ENCODE results near the gene PCDHGB5. TPM values are rescaled to one million over a fixed set of nuclear protein-coding genes. Genes with fewer than 3 reads are reported as not detected.

The PCDHGB5 gene
- total RNA-seq, 4 donors from 2014 or later: 3.0 to 6.3 (median 4.4) TPM

GRCh38 chr5:141398608-141399007, 861 bp downstream of the PCDHGB5 start:
- TF ChIP-seq POLR2A (IDR thresholded peaks at IDR 0.05) (no peak), CTCF (IDR thresholded peaks at IDR 0.05 in 4 of 5, conservative IDR thresholded peaks at IDR 0.05 in 1 of 5) (peak in 2 of 5 experiments; percentile 14 to 38)
- Histone ChIP-seq H3K36me3 (peaks cover 0 to 4% of the 10 kb centered on the region in 2 donors), H3K4me3 (peak overlapping the region; percentile 11 to 44 (median 32)), H3K27ac (peak overlapping the region in 1 of 4 donors; percentile 15), H3K4me1 (peaks cover 11 to 17% of the 10 kb centered on the region in 2 donors), H3K9me3 (peaks cover 0 to 6% (median 0%) of the 10 kb centered on the region in 3 donors), H3K27me3 (peaks cover 0 to 11% (median 4%) of the 10 kb centered on the region in 3 donors)
- intact Hi-C loops (cut with DNase I; ENCODE audit: low total_unique reads) (no loop called here), in situ Hi-C loops (cut with MboI; ENCODE audit: low sequenced_read_pairs in 4 of 4) (no loop called here)
- ATAC-seq: peak in 1 of 2 donors; percentile 35
- no peak for DNase-seq

DNA sequence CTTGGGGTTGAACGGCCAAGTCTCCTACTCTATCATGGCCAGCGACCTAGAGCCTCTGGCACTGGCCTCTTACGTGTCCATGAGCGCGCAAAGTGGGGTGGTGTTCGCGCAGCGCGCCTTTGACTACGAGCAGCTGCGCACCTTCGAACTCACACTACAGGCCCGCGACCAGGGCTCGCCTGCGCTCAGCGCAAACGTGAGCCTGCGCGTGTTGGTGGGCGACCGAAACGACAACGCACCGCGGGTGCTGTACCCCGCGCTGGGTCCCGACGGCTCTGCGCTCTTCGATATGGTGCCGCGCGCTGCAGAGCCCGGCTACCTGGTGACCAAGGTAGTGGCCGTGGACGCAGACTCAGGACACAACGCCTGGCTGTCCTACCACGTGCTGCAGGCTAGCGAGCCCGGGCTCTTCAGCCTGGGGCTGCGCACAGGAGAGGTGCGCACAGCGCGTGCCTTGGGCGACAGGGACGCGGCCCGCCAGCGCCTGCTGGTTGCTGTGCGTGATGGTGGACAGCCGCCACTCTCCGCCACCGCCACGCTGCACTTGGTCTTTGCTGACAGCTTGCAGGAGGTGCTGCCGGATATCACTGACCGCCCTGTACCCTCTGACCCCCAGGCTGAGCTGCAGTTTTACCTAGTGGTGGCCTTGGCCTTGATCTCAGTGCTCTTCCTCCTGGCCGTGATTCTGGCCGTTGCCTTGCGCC, 2.0 kb downstream of the PCDHGB5 start:
- Histone ChIP-seq H3K4me3 (peak overlapping the region in 2 of 4 donors; percentile 17 to 44), H3K36me3 (peaks cover 0 to 4% of the 10 kb centered on the region in 2 donors), H3K9me3 (peaks cover 0 to 6% (median 0%) of the 10 kb centered on the region in 3 donors), H3K27me3 (peaks cover 0 to 6% (median 4%) of the 10 kb centered on the region in 3 donors), H3K27ac (no peak overlapping the region), H3K4me1 (peaks cover 11 to 17% of the 10 kb centered on the region in 2 donors)
- intact Hi-C loops (cut with DNase I; ENCODE audit: low total_unique reads) (no loop called here), in situ Hi-C loops (cut with MboI; ENCODE audit: low sequenced_read_pairs in 4 of 4) (no loop called here)
- TF ChIP-seq CTCF (IDR thresholded peaks at IDR 0.05 in 4 of 5, conservative IDR thresholded peaks at IDR 0.05 in 1 of 5) (no peak), POLR2A (IDR thresholded peaks at IDR 0.05) (no peak)
- DNase-seq (no peak), ATAC-seq (no peak)

DNA sequence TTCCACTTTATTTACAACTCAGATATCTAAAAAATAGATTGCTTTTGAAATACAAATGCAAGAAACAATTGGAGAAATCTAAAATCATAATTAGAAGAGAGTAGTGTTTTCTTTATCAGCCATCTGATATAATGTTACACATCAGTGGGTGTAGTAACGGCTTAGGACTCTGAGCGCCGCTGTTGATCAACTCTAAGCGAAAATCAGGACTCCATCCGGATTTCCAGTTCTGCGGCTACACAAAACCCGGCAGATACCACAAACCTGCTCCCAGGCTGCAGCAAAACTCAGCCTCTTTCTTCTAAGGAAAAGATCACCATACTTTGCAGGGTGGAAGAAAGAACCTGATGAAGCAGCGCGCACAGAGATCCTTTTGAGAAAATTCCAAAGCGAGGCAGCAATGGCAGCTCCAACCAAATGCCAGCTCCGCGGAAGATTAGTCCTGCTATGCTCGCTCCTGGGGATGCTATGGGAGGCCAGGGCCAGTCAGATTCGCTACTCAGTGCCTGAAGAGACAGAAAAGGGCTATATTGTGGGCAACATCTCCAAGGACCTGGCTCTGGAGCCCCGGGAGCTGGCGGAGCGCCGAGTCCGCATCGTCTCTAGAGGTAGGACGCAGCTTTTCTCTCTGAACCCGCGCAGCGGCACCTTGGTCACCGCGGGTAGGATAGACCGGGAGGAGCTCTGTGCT, 5.0 kb downstream of the PCDHGB5 start, which contains the start of gene PCDHGA9:
TSS of gene PCDHGA9 (plus strand) at position 226 of the 691 bp plus-strand sequence. CDS start at position 401, 175 bp downstream.
- Histone ChIP-seq H3K9me3 (peaks cover 0 to 6% (median 0%) of the 10 kb centered on the region in 3 donors), H3K36me3 (peaks cover 0 to 4% of the 10 kb centered on the region in 2 donors), H3K4me3 (peak within 1 kb of the TSS; percentile 29 to 45 (median 37)), H3K4me1 (peaks cover 14 to 15% of the 10 kb centered on the region in 2 donors), H3K27me3 (peaks cover 0 to 4% (median 0%) of the 10 kb centered on the region in 3 donors), H3K27ac (no peak within 1 kb of the TSS)
- intact Hi-C loops (cut with DNase I; ENCODE audit: low total_unique reads): no loop called here
- ATAC-seq (peak; percentile 55 to 63), DNase-seq (no peak)
- no peak for TF ChIP-seq POLR2A (IDR thresholded peaks at IDR 0.05)
- peak in 4 of 5 experiments; percentile 35 to 46 (median 40) for TF ChIP-seq CTCF (IDR thresholded peaks at IDR 0.05 in 4 of 5, conservative IDR thresholded peaks at IDR 0.05 in 1 of 5)
- in situ Hi-C loops (cut with MboI; ENCODE audit: low sequenced_read_pairs in 4 of 4): no loop called here

DNA sequence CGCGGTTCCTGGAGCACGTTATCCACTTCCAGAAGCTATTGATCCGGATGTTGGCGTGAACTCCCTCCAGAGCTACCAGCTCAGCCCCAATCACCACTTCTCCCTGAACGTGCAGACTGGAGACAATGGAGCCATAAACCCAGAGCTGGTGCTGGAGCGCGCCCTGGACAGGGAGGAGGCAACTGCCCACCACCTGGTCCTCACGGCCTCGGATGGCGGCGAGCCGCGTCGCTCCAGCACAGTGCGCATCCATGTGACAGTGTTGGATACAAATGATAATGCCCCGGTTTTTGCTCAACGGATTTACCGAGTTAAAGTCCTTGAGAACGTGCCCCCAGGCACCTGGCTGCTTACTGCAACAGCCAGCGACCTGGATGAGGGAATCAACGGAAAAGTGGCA, 5.6 kb downstream of the PCDHGB5 start:
- Histone ChIP-seq H3K27ac (no peak overlapping the region), H3K4me1 (peaks cover 14 to 15% of the 10 kb centered on the region in 2 donors), H3K4me3 (peak overlapping the region in 2 of 4 donors; percentile 29 to 41), H3K9me3 (peaks cover 0 to 6% (median 0%) of the 10 kb centered on the region in 3 donors), H3K27me3 (peaks cover 0 to 4% (median 0%) of the 10 kb centered on the region in 3 donors), H3K36me3 (peaks cover 0 to 4% of the 10 kb centered on the region in 2 donors)
- TF ChIP-seq POLR2A (IDR thresholded peaks at IDR 0.05) (no peak), CTCF (IDR thresholded peaks at IDR 0.05 in 4 of 5, conservative IDR thresholded peaks at IDR 0.05 in 1 of 5) (no peak)
- DNase-seq (no peak), ATAC-seq (no peak)
- intact Hi-C loops (cut with DNase I; ENCODE audit: low total_unique reads): no loop called here
- in situ Hi-C loops (cut with MboI; ENCODE audit: low sequenced_read_pairs in 4 of 4): no loop called here

Measured in gastrocnemius medialis (tissue), 4 donors.